GM21717 (cell line): Measurements from ENCODE around the gene FER.
"Not testable (repeated sequence)": the region's sequence is repeated elsewhere in the genome, so short reads cannot be mapped to it uniquely, and the experiment has no call there.

ENCODE experiments used
- ATAC-seq: cut with Tn5 transposase; IDR thresholded peaks from one replicate; pipeline ENCODE4 v1.9.1; 2021; ENCODE audit warnings: mild to moderate bottlenecking, moderate library complexity; ENCODE audit not compliant: unreplicated experiment

The FER gene

DNA sequence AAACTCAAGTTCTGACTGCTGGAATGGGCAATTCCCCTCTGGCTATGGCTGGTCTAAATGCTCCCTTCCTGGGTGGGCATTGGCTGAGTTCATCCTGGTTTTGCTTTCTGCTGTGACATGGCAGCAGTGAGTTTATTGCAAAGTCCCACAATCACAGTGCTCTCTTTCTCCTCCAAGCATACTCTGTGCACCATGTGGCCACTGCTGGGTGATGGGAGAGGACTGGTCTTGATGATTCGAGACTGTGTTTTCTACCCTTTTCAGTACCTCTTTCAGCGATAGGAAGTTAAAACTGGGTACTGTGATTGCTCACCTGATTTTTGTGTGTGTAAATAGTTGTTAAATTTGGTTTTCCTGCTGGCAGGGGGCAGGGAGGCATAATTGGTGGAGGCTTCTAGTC is 49.7 kb downstream of the FER start:
- ATAC-seq: no peak

DNA sequence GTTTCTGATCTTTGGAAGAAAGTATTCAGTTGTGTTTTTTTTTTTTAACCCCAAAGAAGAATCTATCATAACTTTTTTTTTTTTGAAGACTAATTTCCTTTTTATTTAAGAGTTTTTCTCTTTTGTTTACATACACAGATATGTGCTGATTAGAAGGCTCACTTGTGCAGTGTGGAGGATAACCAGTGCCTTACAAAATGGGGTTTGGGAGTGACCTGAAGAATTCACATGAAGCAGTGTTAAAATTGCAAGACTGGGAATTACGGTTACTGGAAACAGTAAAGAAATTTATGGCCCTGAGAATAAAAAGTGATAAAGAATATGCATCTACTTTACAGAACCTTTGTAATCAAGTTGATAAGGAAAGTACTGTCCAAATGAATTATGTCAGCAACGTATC is 50.3 kb downstream of the FER start:
- ATAC-seq: no peak

DNA sequence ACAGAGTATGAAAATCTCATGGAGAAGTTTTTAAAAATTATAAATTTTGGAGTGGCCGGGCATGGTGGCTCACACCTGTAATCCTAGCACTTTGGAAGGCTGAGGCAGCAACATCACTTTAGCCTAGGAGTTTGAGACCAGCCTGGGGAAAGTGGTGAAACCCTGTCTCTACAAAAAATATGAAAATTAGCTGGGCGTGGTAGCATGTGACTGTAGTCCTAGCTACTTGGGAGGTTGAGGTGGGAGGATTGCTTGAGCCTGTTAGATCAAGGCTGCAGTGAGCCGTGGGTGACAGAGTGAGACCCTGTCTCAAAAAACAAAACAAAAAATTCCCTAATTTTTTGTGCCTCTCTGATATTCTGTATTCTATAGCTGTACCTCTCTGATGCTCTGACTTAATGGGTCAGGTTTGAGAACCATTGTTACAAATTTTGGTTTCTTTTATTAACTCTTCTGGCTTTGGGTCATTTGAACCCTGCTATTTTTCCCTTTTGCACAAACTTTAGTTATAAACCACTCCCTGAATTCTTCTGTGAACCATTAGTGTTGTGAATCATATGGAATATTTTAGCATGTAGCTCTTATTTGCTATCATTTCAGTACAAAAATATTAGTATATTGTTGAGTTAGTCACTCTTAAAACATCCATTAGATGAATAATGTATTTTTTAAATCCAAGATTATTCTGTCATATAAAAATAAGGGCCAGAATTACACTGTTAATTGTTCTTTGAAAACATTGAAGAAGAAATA is 51.0 kb downstream of the FER start:
- ATAC-seq: no peak

DNA sequence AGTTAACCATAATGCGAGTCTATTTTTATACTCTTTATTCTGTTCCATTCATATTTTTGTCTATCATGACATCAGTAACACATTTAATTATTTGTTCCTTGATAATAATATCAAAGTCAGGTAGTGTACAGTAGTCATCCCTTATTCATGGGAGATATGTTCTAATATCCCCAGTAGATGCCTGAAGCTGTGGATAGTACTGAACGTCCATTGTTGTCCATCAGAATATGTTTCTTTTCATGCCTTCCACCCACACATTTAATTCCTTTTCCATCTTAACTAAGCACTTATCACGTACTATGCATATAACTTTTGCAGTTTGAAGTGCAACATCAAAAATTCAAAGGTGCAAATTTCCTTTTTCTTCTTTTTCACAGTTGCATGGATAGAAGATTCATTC is 53.6 kb downstream of the FER start:
- no peak for ATAC-seq

DNA sequence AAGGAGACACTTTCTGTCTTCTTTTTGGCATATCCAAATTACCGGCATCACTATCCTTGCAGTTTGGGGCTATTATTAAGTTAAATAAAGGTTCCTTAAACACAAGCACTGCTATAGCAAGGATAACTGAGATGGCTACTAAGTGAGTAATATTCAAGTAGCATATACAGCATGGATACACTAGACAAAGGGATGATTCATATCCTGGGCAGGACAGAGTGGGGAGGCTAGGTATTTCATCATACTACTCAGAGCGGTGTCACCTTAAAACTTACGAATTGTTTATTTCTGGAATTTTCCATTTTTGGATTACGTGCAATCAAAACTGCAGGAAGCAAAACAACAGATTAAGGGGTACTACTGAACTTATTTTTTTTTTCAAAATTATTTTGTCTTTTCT is 54.1 kb downstream of the FER start:
- no peak for ATAC-seq

DNA sequence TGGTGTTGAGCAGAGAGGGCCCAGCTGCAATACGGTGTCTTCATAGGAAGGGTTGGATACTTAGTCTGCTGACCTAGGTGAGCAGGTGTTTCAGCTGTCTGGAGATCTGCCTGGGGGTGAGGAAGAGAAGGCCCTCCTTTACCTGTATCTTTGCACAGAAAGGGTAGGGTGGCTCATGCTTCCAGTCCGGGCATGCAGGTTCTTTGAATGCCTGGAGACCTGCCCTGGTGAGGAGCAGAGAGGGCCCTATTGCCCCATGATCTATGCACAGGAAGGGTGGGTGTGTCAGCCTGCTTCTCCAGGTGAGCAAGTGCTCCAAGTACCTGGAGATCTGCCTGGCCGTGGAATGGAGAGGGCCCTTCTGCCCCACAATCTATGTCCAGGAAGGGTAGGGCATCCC is 63.0 kb downstream of the FER start:
- ATAC-seq: no peak

DNA sequence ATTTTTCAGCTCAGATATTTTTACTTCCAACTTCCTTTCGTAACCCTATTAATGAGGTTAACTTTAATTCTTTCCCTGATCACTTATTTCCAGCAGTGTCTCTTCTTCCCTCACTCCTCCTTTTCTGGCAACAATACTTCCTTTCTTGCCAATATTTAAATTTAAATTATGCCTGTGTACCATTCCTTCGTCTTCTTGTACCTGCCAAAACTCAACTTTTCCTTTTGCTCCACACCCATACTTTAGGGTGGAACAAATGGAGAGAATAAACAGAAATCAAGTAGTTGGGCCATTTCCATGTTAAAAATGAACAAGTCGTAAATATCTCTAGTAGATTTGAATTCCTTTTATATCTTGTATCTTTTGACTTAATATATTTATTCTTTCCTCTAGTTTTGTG is 66.0 kb downstream of the FER start:
- no peak for ATAC-seq

DNA sequence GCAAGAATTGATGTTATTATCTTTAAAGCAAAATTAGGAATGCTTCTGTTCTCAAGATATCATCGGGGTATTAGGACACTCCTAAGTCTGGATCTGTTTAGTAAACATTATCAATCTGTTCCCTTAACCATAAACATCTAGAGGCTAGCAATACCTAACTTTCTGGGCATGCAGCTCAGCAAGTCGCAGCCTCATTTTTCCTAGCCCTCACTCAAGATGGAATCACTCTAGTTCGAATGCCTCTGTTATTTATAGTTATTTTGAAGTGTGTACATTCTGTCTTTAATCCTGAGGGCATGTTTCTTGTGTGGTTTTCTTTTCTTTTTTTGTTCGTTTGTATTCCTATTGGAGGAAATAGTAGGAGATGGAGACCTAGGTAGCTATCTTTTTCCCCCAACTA is 66.9 kb downstream of the FER start:
- ATAC-seq: no peak

DNA sequence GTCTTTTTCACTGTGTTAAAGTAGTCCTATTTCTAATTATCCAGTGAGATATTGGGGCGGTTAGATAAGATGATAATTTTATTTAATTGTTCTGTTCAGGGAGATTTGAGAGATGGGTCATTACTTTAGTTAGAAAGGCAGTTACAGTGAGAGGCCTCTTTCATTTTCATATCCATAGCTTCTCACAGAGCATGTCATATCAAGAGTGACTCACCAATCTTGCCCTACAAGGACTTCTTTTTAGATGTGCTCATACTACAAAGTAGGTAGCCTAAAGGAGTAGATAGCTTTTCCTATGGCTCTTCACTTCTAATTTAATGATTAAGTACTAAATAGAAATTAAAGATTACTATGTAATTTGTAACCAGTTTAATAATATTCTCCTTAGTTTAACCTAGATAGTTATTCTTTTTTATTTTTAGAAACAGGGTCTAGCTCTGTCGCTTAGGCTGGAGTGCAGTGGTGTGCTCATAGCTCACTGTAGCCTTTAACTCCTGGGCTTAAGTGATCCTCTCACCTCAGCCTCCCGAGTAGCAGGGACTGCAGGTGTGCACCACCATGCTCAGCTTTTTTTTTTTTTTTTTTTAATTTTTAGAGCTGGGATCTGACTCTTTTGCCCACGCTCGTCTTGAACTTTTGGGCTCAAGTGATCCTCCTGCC is 71.0 kb downstream of the FER start:
- ATAC-seq: peak; percentile 99

DNA sequence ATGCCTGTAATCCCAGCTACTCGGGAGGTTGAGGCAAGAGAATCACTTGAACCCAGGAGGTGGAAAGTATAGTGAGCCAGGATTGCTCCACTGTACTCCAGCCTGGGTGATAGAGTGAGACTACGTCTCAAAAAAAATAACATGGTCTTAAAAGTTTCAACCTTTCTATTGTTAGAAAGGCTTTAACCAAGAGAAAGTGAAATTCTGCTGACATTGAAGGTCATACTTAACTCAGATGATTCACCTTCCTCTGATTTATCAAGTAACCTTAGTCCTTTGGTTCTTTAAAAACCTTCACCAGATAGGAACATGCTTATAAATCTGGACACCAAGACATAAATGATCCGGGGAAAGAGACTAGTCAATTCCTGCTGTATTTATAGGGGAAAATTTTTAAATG is 73.3 kb downstream of the FER start:
- no peak for ATAC-seq

DNA sequence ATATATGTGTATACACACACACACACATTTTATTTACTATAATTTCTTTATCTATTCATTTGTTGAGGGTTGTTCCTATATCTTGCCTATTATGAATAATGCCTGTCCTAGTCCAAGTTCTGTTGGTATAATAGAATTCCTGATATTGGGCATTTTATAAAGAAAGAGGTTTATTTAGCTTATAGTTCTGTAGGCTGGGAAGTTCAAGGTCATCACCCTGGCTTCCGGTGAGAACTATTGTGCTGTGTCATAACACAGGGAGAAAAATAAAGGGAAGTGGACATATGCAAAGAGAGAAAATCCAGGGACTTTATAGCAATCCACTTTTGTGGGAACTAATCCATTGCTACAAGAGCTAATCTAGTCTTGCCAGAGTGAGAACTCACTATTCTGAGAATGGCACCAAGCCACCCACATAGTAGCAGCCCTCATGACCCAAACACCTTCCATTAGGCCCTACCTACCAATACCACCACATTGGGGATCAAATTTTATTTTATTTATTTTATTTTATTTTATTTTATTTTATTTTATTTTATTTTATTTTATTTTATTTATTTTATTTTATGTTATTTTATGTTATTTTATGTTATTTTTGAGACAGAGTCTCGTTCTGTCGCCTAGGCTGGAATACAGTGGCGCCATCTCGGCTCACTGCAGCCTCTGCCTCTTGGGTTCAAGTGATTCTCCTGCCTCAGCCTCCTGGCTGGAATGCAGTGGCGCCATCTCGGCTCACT is 74.7 kb downstream of the FER start:
- no peak for ATAC-seq

DNA sequence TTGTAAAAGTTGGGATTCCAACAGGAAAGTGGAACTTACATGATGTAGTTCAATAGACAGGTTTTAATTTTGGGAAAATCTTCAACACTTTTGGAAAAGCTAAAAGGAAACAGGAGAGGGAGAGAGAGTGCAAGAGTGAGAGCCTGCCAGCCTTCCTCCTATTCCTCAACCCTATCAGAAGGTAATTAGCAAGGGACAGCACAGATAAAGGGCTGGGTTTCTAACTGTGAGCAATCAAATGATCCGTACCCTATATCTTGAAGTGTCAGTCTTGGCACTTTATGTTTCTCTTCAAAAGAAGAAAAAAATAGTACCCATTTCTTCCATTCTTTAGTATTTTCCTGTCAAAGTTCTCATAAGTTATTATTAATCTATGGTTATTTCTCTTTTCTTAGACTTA is 79.4 kb downstream of the FER start:
- no peak for ATAC-seq

DNA sequence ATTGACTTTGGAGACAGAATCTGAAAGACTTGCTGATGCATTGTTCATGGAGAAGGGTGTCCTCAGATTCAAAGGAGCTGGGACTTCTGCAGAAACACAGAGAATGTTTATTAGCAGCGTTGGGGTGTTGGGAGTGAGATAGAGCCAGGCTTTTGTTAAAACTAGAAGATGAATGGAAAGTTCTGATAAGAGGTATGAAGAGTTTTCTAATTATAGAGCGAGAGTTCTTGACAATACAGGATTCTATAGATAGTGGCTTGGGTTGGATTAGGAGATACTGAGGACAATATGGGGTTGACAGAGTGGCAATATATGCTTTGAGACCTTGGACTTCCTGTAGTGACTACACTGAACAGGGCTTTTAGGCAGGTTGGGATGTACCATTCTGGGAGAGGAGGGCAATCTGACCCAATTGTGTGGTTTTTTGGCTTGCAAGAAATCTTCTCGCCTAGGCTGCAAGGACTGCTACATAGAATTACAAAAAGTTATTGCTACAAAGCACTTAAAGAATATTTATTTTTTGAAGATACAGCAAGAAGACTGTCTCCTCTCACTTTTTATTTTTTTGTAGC is 83.1 kb downstream of the FER start:
- ATAC-seq: no peak

DNA sequence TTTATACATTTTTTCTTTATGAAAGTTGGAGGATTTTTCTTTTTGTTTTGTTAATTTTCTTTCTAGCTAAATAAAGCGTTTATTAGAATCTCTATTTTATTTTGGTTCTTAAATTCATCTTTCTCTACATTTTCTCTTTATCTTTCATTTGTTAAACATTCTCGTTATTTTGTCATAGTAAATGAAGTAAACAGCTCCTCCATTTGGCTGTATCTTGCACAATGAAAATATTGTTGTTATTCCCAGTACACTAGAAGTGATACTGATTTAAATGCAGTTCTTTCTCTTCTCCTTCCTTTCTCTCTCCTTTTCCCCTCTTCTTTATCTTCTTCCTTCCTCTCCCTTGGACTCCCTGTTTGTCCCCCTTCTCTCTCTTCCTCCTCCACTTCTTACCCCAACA is 88.8 kb downstream of the FER start:
- ATAC-seq: no peak

DNA sequence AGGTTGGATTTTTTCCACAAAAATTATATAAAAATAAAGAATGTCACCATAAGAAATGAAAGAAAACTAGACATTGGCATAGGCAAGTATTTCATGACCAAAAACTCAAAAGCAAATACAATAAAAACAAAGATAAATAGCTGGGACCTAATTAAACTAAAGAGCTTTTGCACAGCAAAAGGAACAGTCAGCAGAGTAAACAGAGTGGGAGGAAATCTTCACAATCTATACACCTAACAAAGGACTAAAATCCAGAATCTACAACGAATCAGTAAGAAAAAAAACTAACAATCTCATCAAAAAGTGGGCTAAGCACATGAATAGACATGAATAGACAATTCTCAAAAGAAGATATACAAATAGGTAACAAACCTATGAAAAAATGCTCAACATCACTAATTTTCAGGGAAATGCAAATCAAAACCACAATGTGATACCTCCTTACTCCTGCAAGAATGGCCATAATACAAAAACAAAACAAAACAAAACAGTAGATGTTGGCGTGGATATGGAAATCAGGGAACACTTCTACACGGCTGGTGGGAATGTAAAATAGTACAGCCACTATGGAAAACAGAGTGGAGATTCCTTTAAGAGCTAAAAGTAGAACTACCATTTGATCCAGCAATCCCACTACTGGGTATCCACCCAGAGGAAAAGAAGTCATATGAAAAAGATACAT is 94.7 kb downstream of the FER start:
- ATAC-seq: not testable (repeated sequence)

DNA sequence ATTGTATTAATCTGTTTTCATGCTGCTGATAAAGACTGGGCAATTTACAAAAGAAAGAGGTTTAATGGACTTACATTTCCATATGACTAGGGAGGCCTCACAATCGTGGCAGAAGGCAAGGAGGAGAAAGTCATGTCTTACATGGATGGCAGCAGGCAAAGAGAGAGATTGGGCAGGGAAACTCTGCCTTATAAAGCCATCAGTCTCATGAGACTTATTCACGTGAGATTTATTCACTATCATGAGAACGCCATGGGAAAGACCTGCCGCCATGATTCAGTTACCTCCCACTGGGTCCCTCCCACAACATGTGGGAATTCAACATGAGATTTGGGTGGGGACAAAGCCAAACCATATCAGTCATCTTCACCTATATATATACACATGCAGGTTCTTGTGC is 103.4 kb downstream of the FER start:
- ATAC-seq: not testable (repeated sequence)

DNA sequence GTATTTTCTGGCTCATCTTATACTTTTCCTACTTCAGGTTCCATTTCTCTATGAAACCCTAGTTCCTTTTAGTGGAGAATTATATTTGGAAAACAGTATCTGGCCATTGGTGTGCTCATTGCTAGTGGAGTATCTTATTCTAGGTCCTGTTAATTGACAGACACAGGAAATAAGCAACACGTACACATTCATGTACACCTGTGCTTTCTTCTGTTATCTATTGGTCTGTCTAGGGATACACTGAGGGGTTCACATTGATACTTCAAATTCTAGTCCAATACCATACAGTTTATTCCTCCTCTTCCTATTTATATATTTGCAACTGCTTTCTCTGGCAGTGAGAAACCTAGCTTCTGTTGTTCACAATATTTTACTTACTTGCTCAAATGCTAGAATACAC is 110.2 kb downstream of the FER start:
- ATAC-seq: peak; percentile 44

DNA sequence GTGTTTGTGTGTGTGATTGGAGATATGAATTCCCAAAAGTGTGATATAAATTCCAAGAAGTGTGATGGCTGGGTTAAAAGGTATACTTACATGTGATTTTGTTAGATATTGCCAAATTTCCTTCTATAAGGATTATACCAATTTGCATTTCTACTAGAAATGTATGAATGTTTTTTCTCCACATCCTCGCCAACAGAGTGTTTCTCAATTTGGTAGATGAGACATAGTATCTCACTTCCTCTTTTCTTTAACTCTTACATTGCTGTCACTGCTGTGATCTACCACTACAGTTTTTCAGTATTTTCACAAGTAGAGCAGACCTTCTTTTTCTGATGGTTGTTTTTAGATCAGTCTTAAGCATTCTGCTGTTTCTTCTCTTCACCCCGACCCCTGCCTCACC is 111.3 kb downstream of the FER start:
- ATAC-seq: peak; percentile 99

DNA sequence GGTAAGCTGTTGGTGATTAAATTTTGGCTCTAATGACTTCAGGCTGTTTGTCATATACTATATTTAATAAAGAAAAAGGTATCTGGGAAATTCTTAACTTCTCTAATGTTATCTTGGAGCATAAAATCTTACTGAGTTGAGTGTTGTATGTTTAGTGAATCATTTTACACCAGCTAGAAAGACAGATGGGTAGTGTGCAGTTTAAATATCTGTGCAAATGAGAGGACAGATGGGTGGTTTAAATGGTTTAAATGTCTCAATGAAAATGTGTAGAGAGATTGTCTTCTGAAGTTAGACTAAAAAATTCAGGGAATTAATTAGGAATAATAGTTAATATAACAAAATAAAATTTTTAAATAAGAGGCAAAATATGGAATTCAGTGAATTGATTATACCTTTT is 114.5 kb downstream of the FER start:
- no peak for ATAC-seq

DNA sequence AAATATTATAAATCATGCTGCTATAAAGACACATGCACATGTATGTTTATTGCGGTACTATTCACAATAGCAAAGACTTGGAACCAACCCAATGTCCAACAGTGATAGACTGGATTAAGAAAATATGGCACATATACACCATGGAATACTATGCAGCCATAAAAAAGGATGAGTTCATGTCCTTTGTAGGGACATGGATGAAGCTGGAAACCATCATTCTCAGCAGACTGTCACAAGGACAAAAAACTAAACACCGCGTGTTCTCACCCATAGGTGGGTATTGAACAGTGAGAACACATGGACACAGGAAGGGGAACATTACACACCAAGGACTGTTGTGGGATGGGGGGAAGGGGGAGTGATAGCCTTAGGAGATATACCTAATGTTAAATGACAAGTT is 118.4 kb downstream of the FER start:
- not testable (repeated sequence) for ATAC-seq

DNA sequence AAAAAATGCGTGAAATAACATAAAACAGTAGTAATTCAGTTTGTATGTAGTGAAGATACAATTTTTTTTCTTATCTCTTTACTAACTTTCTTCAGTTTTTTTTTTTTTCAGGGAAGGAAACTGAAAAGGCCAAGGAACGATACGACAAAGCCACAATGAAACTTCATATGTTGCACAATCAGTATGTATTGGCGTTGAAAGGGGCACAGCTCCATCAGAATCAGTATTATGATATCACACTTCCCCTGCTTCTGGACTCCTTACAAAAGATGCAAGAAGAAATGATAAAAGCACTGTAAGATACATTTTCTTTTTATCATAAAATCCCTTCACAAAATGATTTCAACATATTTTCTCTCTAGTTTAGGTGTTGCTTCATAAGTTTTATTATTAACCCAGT is 120.0 kb downstream of the FER start:
- no peak for ATAC-seq
